GM21526 (cell line): ENCODE measurements around the gene KIAA0232.
"Not testable (repeated sequence)": the region's sequence is repeated elsewhere in the genome, so short reads cannot be mapped to it uniquely, and the experiment has no call there.

Experiments used
- ATAC-seq: cut with Tn5 transposase; IDR thresholded peaks from one replicate; pipeline ENCODE4 v1.9.1; 2021; ENCODE audit warnings: moderate library complexity; ENCODE audit not compliant: unreplicated experiment, low FRiP score

The KIAA0232 gene

GRCh38 chr4:6875431-6875831 lies 92.9 kb downstream of the KIAA0232 start:
- no peak for ATAC-seq

- no peak for ATAC-seq
Observed at GRCh38 chr4:6876440-6876839, 93.9 kb downstream of the KIAA0232 start.

DNA sequence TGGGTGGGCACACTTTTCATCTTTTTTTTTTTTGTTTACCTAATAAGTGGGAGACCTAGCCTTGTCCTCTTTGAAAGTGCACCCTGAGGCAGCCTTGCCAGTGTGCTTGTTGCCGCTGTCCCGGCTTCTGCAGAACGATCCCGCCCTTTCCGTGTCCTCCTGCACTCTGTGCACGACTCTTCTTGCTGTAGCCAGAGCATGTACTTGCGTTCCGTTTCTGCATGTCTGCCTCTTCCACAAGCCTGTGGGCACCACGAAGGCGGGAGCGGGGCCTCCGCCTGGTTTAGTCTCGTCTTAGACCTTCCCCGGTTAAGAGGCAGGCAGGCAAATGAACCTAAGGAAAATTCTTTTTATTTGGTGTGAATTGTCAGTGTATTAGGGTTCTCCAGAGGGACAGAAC lies 94.5 kb downstream of the KIAA0232 start:
- no peak for ATAC-seq

- no peak for ATAC-seq
Observed at GRCh38 chr4:6878451-6879059, 96.0 kb downstream of the KIAA0232 start.

DNA sequence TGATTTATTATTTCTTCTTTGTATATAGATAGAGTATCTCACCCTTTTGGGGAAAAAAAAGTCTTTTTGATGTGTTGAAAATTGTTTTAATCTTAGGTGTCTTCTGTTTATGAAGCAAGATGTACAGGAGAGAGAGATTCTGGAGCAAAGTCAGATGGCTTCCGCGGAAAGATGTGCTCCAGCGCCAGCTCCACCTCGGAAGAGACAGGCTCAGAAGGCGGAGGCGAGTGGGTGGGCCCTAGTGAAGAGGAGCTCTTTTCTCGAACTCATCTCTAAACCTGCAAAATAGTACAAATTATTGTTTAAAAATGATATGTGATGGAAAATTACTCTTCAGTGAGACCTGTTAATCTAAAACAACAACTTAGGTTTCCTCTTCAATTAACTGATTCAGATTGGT lies 98.2 kb downstream of the KIAA0232 start:
- ATAC-seq = no peak

GRCh38 chr4:6881908-6882307 lies 99.4 kb downstream of the KIAA0232 start:
- no peak for ATAC-seq

- ATAC-seq = no peak
Observed at GRCh38 chr4:6884341-6884870, 101.9 kb downstream of the KIAA0232 start.

DNA sequence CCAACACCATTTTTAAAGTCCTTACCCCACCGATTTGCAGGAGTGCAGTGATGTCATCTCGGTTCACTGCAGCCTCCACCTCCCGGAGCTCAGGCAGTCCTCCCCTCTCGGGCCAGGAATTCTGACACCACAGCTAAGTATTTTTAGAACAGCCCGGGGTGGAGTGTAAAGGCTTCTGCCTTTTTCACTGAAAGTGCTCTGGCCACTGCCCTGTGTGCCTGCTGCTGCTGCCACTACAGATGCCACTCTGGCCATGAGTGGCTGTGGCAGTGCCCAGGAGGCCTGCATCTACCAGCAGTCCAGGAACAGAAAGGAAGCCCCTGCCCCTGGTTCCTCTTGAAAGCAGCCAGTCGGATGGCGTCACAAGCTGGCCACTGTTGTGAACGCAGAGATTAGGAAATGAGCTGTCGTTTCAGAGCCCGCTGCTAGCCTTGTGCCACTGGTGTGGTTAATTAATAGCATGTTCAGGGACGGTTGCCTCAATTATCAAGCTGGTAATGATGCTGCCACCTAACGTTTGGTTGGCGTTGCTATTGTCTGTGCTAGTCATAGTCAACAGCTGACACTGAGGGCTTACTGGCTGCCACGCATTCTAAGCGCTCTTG lies 103.5 kb downstream of the KIAA0232 start:
- ATAC-seq = no peak

- ATAC-seq = no peak
Observed at GRCh38 chr4:6886886-6887285, 104.4 kb downstream of the KIAA0232 start.

DNA sequence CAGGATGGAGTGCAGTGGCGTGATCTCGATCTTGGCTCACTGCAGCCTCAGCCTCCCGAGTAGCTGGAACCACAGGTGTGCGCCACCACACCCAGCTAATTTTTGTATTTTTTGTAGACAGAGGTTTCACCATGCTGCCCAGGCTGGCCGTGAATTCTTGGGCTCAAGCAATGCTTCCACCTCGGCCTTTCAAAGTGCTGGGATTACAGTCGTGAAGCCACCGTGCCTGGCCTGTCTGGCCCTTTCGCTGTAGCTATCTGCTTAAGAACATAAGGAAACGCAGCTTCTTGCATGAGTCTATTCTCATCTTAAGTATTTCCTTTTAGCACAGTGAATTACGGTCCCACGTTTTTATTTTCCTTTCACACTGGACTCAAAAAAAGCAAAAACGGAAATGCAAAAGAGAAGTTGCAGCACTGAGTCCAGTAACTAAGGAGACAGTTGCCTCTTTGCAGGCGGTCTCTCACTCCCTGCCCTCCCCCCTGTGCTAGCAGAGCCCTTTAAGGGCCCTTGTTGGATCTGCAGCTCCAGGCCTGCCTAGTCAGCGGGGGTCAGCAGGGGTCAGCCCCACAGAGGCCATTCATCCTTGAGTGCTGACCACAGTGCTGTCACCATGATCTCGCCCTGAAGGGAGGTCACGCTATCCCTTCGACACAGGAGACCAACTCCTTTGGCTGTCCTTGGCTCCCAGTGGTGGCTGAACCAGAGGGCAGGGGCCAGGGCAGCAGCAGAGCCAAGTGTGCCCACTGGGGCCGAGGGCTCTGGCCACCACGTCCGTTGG lies 105.3 kb downstream of the KIAA0232 start:
- no peak for ATAC-seq

DNA sequence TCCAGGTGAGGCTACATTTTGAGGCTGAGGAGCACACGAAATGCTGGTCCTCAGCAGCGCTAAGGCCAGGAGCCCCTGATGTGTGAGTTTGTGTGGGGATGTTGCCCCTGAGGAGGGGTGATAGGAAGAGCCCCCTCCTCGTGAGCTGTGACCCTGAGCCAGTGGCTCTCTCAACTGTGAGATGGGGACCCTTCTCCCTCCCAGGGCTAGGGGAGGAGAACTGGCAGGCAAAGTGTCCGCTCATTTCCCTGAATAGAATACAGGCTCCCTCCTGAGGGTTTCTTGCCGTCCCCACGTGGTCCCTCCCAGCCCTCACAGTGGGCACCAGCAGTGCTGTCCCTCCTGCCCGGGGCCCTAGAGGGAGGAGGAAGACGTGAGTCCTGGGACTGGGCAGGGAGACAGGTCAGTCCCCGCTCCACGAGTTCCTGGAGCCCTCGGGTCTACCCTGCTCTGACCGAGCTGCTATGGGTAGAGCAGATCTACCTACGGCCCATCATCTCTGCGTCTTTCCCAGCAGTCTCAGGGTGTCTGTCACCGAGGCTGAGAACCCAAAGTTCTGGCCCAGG lies 106.1 kb downstream of the KIAA0232 start:
- ATAC-seq = no peak

GRCh38 chr4:6889101-6889735 lies 106.7 kb downstream of the KIAA0232 start:
- no peak for ATAC-seq

- ATAC-seq = no peak
Observed at GRCh38 chr4:6889736-6890324, 107.3 kb downstream of the KIAA0232 start.

DNA sequence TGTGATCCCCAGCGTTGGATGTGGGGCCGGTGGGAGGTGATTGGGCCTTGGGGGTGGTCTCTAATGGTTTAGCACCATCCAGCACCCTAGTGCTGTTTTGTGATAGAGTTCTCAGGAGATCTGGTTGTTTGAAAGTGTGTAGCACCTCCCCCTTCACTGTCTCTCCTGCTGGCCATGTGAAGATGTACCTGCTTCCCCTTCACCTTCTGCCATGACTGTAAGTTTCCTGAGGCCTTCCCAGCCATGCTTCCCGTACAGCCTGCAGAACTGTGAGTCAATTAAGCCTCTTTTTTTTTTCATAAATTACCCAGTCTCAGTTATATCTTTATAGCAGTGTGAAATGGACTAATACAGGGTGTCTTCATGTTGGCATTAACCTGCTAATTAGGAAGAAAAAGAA lies 107.8 kb downstream of the KIAA0232 start:
- ATAC-seq = no peak

- not testable (repeated sequence) for ATAC-seq
Observed at GRCh38 chr4:6890971-6891370, 108.4 kb downstream of the KIAA0232 start.

DNA sequence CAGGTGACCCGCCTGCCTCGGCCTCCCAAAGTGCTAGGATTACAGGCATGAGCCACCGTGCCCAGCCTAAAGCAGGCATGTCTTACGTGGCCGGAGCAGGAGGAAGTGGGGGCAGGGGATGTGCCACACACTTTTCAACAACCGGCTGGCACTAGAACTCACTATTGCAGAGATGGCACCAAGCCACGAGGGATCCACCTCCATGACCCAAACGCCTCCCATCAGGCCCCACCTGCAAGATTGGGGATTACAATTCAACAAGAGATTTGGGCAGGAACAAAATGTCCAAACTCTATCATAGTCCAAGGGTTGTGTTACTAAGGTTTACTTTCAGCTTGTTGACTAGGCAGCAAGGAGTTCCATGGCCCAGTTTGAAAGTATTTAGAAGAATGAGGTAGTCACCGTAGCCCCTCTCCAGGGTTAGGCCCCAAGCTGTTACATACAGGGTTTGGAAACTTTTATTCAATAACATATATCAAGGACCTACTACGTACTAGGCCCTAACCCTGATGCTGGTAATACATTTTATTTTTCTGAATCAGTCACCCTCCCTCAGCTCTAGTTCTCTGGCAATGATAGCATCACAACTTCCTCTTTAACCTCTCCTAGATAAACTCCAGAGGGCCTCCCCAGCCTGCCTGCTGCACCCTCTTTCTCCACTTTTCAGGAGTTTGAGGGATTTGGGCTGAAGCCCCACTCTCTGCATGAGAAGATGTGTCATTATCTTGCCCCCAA lies 109.1 kb downstream of the KIAA0232 start:
- ATAC-seq = no peak

DNA sequence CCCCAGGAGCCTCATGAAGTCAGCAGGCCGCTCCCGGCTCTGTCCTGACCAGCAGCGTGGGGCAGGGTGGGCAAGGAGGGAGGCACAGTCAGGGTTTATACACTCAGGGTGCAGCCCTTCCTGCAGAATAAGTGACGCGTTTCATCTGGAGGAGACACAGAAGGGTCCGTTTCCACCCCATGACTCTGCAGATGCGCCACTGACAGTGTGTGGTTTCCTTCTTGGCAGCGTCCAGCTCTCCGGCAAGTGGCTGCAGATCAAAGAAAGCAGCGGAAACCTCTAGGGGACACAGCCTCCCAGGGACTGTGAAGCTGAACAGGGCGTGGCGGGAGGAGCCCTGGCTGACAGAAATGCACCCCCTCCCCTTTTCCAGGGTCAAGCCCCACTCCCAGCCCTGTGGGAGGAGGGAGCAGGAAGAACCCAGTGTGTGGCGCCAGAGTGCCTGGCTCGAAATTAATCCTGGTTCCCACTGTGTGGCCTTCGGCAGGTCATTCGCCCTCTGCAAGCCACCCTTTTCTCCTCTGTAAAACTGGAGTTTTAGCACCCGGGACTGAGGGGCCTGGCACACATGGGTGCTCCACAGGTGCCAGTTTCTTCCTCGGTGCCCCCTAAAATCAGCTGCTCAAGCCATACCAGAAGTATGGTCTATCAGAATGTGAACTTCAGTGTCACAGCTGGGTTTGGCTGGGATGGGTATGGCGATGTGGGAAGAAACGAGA lies 109.8 kb downstream of the KIAA0232 start:
- ATAC-seq = no peak

DNA sequence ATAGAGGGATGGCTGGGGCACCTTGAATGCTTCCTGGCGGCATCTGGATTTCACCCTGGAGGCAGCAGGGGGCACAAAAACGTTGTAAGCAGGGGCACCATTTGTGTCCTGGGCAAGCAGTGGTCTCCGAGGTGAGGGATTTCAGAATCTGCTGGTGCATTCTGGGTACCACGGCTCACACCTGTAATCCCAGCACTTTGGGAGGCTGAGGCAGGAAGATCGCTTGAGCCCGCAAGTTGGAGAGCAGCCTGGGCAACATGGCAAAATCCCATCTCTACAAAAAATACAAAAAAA lies 110.3 kb downstream of the KIAA0232 start:
- ATAC-seq = no peak

- no peak for ATAC-seq
Observed at GRCh38 chr4:6893449-6894085, 111.0 kb downstream of the KIAA0232 start.
